Measurements from ENCODE around the gene DUSP28. TPM values are rescaled to one million over a fixed set of nuclear protein-coding genes. Genes with fewer than 3 reads are reported as not detected.

Gene DUSP28
- total RNA-seq, 1 donor from 2014 or later, result 8.9 TPM

DNA sequence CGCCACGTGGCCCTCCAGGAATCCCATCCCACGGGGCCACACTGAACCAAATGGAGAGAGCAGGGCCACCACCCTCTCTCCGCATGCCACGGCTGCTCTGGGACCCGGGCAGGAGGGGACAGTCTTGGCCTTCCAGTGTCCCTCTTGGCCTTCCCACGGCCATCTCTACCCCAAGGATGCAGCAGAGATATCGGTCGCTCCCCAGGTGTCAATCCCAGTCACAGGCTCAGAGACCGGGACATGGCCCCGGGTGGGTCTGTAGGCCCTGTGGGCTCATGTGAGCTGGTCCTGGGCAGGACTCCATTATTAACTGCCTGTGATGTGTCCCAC lies 41.6 kb downstream of the DUSP28 start:
- Mint-ChIP-seq H3K27me3 (ENCODE audit: insufficient read depth, low read depth) (no peaks in the 10 kb centered on the region), H3K27ac (no peak overlapping the region), H3K9me3 (no peaks in the 10 kb centered on the region), H3K4me3 (no peak overlapping the region), H3K4me1 (peaks cover 6% of the 10 kb centered on the region), H3K36me3 (peaks cover 3% of the 10 kb centered on the region)
- H3K27me3 ChIP-seq, result no peaks in the 10 kb centered on the region
- no peak overlapping the region for H3K27ac ChIP-seq
- H3F3A ChIP-seq (ENCODE audit: low read depth), result no peaks in the 10 kb centered on the region
- no peak for DNase-seq (ENCODE audit: low spot score)
- no peak overlapping the region for H3K9ac ChIP-seq
- H4K20me1 ChIP-seq (ENCODE audit: low read depth), result no peaks in the 10 kb centered on the region
- TF ChIP-seq EZH2 (IDR thresholded peaks at IDR 0.05) (no peak), EZH2phosphoT487 (IDR thresholded peaks at IDR 0.05) (no peak), CTCF (IDR thresholded peaks at IDR 0.05) (no peak)
- H3K9me3 ChIP-seq (ENCODE audit: low read depth), result no peaks in the 10 kb centered on the region
- H3K36me3 ChIP-seq, result no peaks in the 10 kb centered on the region
- no peaks in the 10 kb centered on the region for H3K79me2 ChIP-seq (ENCODE audit: low read depth)
- no peak overlapping the region for H3K4me3 ChIP-seq
- H2AFZ ChIP-seq (replicated peaks), result no peak overlapping the region
- H3K4me2 ChIP-seq, result no peak overlapping the region
- no peaks in the 10 kb centered on the region for H3K4me1 ChIP-seq

GRCh38 chr2:240602266-240603050 lies 42.3 kb downstream of the DUSP28 start:
- Histone ChIP-seq H3K9me3 (ENCODE audit: low read depth) (no peaks in the 10 kb centered on the region), H3K79me2 (ENCODE audit: low read depth) (no peaks in the 10 kb centered on the region), H2AFZ (replicated peaks) (no peak overlapping the region), H3K4me2 (no peak overlapping the region), H3K9ac (no peak overlapping the region), H3K36me3 (no peaks in the 10 kb centered on the region), H3K27me3 (no peaks in the 10 kb centered on the region), H4K20me1 (ENCODE audit: low read depth) (no peaks in the 10 kb centered on the region), H3K27ac (no peak overlapping the region), H3K4me1 (no peaks in the 10 kb centered on the region), H3K4me3 (no peak overlapping the region), H3F3A (ENCODE audit: low read depth) (no peaks in the 10 kb centered on the region)
- Mint-ChIP-seq H3K27ac (no peak overlapping the region), H3K4me3 (no peak overlapping the region), H3K27me3 (ENCODE audit: insufficient read depth, low read depth) (no peaks in the 10 kb centered on the region), H3K9me3 (no peaks in the 10 kb centered on the region), H3K36me3 (peaks cover 3% of the 10 kb centered on the region), H3K4me1 (peaks cover 6% of the 10 kb centered on the region)
- no peak for TF ChIP-seq CTCF (IDR thresholded peaks at IDR 0.05)
- no peak for TF ChIP-seq EZH2 (IDR thresholded peaks at IDR 0.05)
- no peak for TF ChIP-seq EZH2phosphoT487 (IDR thresholded peaks at IDR 0.05)
- no peak for DNase-seq (ENCODE audit: low spot score)

- Histone ChIP-seq H3K9me3 (ENCODE audit: low read depth) (no peaks in the 10 kb centered on the region), H2AFZ (replicated peaks) (no peak overlapping the region), H3K27me3 (peaks cover 3% of the 10 kb centered on the region), H3K4me3 (no peak overlapping the region), H3K27ac (no peak overlapping the region), H3K9ac (no peak overlapping the region), H3K79me2 (ENCODE audit: low read depth) (no peaks in the 10 kb centered on the region), H3K36me3 (no peaks in the 10 kb centered on the region), H3K4me2 (no peak overlapping the region), H3K4me1 (no peaks in the 10 kb centered on the region), H3F3A (ENCODE audit: low read depth) (no peaks in the 10 kb centered on the region), H4K20me1 (ENCODE audit: low read depth) (no peaks in the 10 kb centered on the region)
- no peaks in the 10 kb centered on the region for H3K27me3 Mint-ChIP-seq (ENCODE audit: insufficient read depth, low read depth)
- no peak overlapping the region for H3K27ac Mint-ChIP-seq
- no peak for DNase-seq (ENCODE audit: low spot score)
- H3K36me3 Mint-ChIP-seq, result peaks cover 3% of the 10 kb centered on the region
- TF ChIP-seq EZH2 (IDR thresholded peaks at IDR 0.05), result no peak
- no peak for TF ChIP-seq CTCF (IDR thresholded peaks at IDR 0.05)
- TF ChIP-seq EZH2phosphoT487 (IDR thresholded peaks at IDR 0.05), result no peak
- peaks cover 6% of the 10 kb centered on the region for H3K4me1 Mint-ChIP-seq
- H3K9me3 Mint-ChIP-seq, result no peaks in the 10 kb centered on the region
- peak overlapping the region; percentile 41 for H3K4me3 Mint-ChIP-seq
Measured at GRCh38 chr2:240603081-240603835, 43.1 kb downstream of the DUSP28 start.
